Adrenal gland (tissue), 5 donors: ENCODE data around the gene LSAMP.

Source experiments
- POLR2A ChIP-seq, 2 donors: fragments of 450-650 bp; IDR thresholded peaks; one replicate each; pipeline ENCODE4 v1.6.1; 2017; ENCODE audit warnings: antibody characterized with exemption in 2 of 2, mild to moderate bottlenecking in 2 of 2, moderate library complexity in 1 of 2
- TF ChIP-seq, protein P1 (sequence below), 6 experiments: fragments of 450-650 bp in 4 of 6; fragments of 200-600 bp in 2 of 6; sonication (generic) in 1 of 6; IDR thresholded peaks; 1 replicate in 5 of 6; 2 replicates in 1 of 6; pipeline versions ENCODE4 v1.5.1 to v1.8.0; 2016 to 2021; ENCODE audit warnings: antibody characterized with exemption in 6 of 6, mild to moderate bottlenecking in 2 of 6, moderate library complexity in 1 of 6
- donor health status: DM: no; HTN: no; CAD: no.

DNA sequence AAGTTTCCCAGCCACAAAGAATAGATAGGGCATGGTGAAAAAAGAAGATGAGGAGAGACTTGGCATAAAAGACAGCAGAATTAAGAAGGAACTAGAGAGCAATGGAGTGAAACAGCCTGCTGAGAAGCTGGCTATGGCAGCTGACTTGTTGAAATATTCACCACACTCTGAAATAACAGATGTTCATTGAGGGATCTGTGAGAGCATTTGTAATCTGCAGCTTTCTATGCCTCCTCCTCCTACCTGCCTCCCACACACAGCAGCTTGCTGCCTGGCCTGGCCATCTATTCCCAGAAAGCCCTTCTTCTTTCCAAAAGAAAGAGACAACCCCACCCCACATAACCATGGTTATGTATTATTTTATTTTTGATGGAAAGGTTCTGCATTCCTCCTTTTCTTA is 518.1 kb downstream of the LSAMP start:
- TF ChIP-seq, protein P1, sequence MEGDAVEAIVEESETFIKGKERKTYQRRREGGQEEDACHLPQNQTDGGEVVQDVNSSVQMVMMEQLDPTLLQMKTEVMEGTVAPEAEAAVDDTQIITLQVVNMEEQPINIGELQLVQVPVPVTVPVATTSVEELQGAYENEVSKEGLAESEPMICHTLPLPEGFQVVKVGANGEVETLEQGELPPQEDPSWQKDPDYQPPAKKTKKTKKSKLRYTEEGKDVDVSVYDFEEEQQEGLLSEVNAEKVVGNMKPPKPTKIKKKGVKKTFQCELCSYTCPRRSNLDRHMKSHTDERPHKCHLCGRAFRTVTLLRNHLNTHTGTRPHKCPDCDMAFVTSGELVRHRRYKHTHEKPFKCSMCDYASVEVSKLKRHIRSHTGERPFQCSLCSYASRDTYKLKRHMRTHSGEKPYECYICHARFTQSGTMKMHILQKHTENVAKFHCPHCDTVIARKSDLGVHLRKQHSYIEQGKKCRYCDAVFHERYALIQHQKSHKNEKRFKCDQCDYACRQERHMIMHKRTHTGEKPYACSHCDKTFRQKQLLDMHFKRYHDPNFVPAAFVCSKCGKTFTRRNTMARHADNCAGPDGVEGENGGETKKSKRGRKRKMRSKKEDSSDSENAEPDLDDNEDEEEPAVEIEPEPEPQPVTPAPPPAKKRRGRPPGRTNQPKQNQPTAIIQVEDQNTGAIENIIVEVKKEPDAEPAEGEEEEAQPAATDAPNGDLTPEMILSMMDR (IDR thresholded peaks at IDR 0.05): no peak
- no peak for TF ChIP-seq POLR2A (IDR thresholded peaks at IDR 0.05)
